Measurements from ENCODE around the gene NBEAL2. TPM values are rescaled to one million over a fixed set of nuclear protein-coding genes. Genes with fewer than 3 reads are reported as not detected.

NBEAL2 gene
- total RNA-seq, 1 donor from 2014 or later = 20.0 TPM

DNA sequence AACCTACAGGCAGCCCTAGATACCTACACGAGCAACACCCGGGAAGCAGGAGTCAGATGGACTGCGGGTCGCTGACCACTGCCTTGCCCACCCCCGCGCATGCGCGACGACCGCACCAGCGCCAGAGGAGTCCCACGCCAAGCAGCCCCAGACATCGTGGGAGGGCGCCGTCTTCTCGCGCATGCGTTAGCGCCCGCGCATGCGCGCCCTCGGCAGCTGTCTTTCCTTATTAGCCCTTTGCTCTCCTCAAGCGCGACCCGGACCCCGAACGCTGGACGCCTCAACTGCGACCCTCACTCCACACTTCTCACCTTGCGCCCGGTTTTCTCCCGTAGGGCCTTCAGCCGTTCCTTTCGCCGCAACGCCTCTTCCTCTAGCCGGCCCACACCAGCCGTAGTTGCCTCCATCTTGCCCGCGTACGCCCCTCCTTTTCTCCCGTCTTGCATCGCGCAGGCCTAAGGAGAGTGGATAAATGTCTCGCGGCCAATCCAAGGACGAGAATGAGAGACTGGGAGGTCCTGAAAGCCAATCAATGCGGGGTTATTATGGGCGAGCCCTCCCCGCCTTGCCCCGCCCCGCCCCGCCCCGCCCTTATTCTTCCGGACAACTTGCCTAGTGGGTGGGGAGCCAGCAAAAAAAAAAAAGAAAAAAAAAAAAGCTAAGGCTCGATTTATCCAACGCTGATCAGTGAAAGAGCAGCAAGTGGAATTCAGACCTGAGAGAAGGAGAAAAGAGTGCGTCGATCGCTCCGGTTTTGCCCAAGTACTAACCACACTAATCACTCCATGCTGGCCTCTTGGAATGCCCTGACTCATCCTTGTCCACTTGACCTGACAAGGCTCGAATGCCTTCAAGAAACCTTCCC, 2.9 kb upstream of the NBEAL2 start, which contains the start of gene CCDC12:
CCDC12 (minus strand) TSS at position 420 of the 865 bp plus-strand sequence; CDS start at position 407, 13 bp downstream.
- TF ChIP-seq, protein P1, sequence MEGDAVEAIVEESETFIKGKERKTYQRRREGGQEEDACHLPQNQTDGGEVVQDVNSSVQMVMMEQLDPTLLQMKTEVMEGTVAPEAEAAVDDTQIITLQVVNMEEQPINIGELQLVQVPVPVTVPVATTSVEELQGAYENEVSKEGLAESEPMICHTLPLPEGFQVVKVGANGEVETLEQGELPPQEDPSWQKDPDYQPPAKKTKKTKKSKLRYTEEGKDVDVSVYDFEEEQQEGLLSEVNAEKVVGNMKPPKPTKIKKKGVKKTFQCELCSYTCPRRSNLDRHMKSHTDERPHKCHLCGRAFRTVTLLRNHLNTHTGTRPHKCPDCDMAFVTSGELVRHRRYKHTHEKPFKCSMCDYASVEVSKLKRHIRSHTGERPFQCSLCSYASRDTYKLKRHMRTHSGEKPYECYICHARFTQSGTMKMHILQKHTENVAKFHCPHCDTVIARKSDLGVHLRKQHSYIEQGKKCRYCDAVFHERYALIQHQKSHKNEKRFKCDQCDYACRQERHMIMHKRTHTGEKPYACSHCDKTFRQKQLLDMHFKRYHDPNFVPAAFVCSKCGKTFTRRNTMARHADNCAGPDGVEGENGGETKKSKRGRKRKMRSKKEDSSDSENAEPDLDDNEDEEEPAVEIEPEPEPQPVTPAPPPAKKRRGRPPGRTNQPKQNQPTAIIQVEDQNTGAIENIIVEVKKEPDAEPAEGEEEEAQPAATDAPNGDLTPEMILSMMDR (IDR thresholded peaks at IDR 0.05; ENCODE audit: insufficient read depth, low read length, severe bottlenecking) = no peak
- peak; percentile 98 for DNase-seq (ENCODE audit: low read depth)
- H3K27me3 ChIP-seq (ENCODE audit: control insufficient read depth, insufficient read depth, low read length) = no peaks in the 10 kb centered on the region
- peak within 1 kb of the TSS; percentile 56 for H3K4me3 ChIP-seq (ENCODE audit: low read depth, low read length)
- no peak for FAIRE-seq
- H3K36me3 ChIP-seq (ENCODE audit: control insufficient read depth, insufficient read depth, low read length) = peaks cover 5% of the 10 kb centered on the region

DNA sequence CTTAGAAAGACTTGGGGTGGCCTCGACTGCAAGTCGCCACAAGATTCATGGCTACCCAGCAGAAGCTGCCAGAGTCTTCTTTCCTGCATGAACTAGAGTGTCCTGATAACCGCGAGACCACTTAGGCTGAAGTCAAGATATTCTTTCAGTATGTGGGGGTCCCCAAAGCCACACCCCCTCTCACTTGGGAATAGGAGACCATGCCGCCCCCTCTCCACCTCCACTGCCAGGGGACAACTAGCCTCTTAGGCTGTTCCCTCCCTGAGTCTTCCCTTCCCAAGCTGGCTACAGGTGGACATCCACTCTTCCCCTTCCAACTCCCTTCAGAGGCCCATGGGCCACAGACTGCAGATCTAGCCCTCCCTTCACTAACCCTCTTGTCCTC, 1.7 kb upstream of the NBEAL2 start:
- no peak for DNase-seq (ENCODE audit: low read depth)
- no peak overlapping the region for H3K4me3 ChIP-seq (ENCODE audit: low read depth, low read length)
- TF ChIP-seq, protein P1 (IDR thresholded peaks at IDR 0.05; ENCODE audit: insufficient read depth, low read length, severe bottlenecking) = no peak
- peaks cover 3% of the 10 kb centered on the region for H3K36me3 ChIP-seq (ENCODE audit: control insufficient read depth, insufficient read depth, low read length)
- no peak for FAIRE-seq
- no peaks in the 10 kb centered on the region for H3K27me3 ChIP-seq (ENCODE audit: control insufficient read depth, insufficient read depth, low read length)

DNA sequence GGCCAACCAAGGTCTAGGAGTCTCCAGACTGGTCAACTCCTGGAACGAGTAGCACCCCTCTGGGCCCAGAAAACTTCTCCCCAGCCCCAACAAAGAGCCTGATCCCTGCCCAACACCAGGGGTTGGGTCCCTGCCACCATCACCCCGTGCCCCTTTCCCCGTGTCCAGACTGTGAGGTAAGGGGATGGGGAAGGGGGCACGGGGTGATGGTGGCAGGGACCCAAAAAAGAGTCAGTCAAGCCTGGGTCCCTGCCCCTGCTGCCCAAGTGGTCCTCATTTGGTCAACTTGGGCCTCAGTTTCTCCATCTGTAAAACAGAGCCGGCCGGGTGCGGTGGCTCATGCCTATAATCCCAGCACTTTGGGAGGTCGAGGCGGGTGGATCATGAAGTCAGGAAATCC, 1.1 kb upstream of the NBEAL2 start:
- no peaks in the 10 kb centered on the region for H3K27me3 ChIP-seq (ENCODE audit: control insufficient read depth, insufficient read depth, low read length)
- peaks cover 3% of the 10 kb centered on the region for H3K36me3 ChIP-seq (ENCODE audit: control insufficient read depth, insufficient read depth, low read length)
- TF ChIP-seq, protein P1 (IDR thresholded peaks at IDR 0.05; ENCODE audit: insufficient read depth, low read length, severe bottlenecking) = no peak
- FAIRE-seq = no peak
- DNase-seq (ENCODE audit: low read depth) = no peak
- no peak overlapping the region for H3K4me3 ChIP-seq (ENCODE audit: low read depth, low read length)

DNA sequence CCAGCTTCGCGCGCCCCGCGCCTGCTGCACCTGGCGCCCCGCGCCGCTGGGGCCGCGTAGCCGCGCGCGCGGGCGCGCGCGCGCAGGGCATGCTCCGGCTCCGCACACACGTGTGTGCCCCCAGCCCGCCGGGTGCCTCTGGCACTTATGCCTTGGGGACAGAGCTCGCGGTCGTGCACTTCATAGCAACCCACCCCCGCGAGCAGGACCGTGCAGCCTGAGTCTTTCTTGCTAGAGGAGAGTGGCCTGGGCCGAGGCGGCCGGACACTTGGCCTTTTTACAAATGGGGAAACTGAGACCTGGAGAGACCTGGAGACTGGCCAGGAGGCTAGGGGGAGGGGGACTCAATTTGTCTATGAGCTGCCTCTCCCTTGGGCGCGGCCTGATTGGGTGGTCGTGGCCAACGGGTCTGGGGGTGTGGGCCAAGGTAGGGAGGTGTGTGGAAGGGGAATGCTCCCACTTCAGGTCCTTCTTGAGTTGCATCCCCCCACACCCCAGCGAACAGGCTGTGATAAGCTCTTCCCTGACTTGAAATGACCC, 562 bp downstream of the NBEAL2 start:
- DNase-seq (ENCODE audit: low read depth) (no peak), FAIRE-seq (no peak)
- TF ChIP-seq, protein P1 (IDR thresholded peaks at IDR 0.05; ENCODE audit: insufficient read depth, low read length, severe bottlenecking) = no peak
- H3K4me3 ChIP-seq (ENCODE audit: low read depth, low read length) = peak overlapping the region; percentile 72
- H3K36me3 ChIP-seq (ENCODE audit: control insufficient read depth, insufficient read depth, low read length) = no peaks in the 10 kb centered on the region
- no peaks in the 10 kb centered on the region for H3K27me3 ChIP-seq (ENCODE audit: control insufficient read depth, insufficient read depth, low read length)

DNA sequence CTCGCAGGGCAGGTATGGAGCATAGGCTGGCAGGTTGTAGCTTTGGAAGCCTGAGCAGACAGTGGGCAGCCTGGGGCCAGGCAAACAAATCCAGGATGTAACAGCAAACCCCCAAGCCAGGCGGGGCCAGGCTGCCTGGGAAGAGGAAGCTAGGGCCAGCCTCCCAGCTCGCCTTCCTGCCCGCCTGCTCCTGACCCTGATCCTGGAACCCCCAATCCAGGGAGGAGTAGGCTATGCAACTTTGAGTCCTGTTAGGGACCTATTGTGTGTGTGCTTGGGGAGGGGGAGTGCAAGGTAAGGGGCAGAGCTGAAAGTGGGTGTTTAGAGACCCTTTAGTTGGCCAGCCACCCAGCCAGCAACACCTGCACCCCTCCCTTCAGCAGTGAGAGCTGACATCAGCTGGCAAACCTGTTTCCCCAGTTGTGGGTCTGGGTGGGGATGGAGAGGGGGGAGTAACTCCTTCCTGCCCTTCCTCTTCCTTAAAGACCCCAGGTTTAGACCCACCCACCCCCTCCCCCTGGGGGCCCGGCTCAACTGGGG, 2.5 kb downstream of the NBEAL2 start:
- FAIRE-seq (no peak), DNase-seq (ENCODE audit: low read depth) (peak; percentile 65)
- Histone ChIP-seq H3K36me3 (ENCODE audit: control insufficient read depth, insufficient read depth, low read length) (peaks cover 1% of the 10 kb centered on the region), H3K4me3 (ENCODE audit: low read depth, low read length) (peak overlapping the region; percentile 11), H3K27me3 (ENCODE audit: control insufficient read depth, insufficient read depth, low read length) (no peaks in the 10 kb centered on the region)
- TF ChIP-seq, protein P1 (IDR thresholded peaks at IDR 0.05; ENCODE audit: insufficient read depth, low read length, severe bottlenecking) = no peak

Measured in bronchial epithelial cell (primary cell).